ENCODE results near the gene PSMA4.
"Not testable (repeated sequence)": the region's sequence is repeated elsewhere in the genome, so short reads cannot be mapped to it uniquely, and the experiment has no call there.

The PSMA4 gene

GRCh38 chr15:78540141-78540870, at the start of gene PSMA4:
Gene PSMA4 (plus strand): TSS chr15:78540444. CDS start chr15:78541928, 1,484 bp downstream.
- peak; percentile 89 for DNase-seq (ENCODE audit: low read depth, low spot score)

DNA sequence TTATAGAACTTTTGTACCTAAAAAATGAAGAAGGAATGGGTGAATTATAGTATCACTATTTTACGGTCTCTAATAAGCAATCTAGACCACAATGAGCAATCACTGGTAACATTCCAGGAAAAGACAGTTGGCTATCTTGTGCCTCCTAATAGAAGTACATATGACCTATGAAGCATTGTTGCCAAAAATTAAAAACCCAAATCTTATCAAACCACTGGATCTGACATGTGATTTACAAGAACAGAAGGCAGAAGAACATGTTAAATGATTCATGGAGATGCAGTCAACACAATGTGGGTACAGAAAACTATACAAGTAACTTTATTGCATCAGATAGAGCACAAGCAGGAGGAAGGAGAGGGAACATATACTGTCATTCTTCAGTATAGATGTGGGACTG, 47.4 kb upstream of the PSMA4 start:
- DNase-seq (ENCODE audit: low read depth, low spot score) = no peak

DNA sequence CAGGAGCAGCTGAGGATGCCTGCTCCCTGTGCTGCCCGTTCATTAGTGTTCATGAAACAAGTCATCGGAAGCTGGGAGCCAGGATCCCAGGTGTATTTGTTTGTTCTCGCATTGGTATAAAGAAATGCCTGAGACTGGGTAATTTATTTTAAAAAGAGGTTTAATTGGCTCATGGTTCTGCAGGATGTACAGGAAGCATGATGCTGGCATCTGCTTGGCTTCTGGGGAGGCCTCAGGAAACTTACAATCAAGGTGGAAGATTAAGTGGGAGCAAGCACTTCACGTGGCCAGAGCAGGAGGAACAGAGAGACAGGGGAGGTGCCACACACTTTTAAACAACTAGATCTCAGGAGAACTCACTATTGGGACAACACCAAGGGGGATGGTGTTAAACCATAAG, 38.4 kb upstream of the PSMA4 start:
- DNase-seq (ENCODE audit: low read depth, low spot score) = no peak

- no peak for DNase-seq (ENCODE audit: low read depth, low spot score)
Measured at GRCh38 chr15:78502641-78503040, 37.6 kb upstream of the PSMA4 start.

DNA sequence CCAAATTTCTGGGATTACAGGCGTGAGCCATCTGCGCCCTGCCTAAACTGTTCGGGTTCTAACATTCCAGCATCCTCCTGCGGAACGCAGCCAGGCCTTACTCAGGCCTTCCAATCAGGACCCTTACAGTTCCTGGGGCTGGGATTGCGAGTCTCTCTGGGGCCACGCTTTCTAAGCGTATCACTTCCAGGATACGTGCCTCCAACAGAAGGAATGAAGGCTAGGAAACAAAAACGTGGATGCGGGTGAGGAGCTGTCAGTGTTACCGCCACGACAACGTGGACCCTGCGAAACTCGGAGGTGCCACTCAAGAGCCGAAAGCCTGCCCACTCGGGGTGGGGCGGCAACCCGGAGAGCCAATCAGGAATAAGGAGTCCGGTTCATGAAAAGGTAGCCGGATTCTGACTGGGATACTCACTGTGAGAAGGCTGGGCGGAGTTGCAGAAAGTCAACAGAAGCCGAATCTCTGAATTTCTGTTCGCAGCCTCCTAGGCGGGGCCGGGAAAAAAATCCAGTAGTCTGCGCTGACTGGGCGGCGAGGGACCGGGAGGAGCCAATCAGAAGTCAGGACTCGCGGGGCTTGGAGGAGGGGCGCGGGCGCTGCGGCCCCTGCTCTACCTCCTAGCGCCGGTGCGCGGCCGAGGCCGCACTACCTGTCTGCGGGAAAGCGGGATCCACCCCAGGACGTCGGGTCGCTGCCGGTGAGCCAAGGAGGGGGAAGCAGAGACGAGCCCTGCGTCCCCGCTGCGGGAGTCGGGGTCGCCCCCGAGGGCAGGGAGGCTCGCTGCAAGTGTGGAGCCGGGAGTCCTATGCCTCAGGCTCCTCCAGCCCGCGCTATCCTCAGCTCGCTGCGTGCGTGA, 33.0 kb upstream of the PSMA4 start, which contains the start of gene HYKK:
HYKK (plus strand) TSS at position 607 of the 860 bp plus-strand sequence. CDS start 5,512 bp downstream, outside the sequence.
- DNase-seq (ENCODE audit: low read depth, low spot score) = peak; percentile 33

- no peak for DNase-seq (ENCODE audit: low read depth, low spot score)
Measured at GRCh38 chr15:78507831-78508160, 32.4 kb upstream of the PSMA4 start.

GRCh38 chr15:78508272-78508671, 32.0 kb upstream of the PSMA4 start:
- no peak for DNase-seq (ENCODE audit: low read depth, low spot score)

DNA sequence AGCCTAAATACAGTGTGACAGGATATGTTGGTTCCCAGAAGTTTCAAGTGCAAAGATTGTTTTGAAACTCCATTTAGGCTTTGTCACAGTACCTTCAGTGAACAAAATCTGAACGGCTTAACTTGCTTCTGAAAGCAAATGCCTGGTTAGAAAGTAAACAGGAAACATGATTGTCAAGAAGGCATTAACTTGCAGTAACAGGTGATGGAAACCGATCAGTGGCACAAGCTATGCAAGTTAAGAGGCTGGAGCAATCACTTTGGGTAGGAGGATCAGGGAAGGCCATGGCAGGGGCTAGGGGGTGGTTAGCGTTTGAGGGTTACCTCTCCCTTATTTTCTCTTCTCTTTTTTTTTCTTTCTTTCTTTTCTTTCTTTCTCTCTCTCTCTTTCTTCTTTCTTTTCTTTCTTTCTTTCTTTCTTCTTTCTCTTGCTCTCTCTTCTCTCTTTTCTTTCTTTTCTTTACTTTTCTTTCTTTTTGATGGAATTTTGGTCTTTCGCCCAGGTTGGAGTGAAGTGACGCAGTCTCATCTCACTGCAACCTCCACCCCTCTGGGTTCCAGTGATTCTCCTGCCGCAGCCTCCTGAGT, 30.4 kb upstream of the PSMA4 start:
- no peak for DNase-seq (ENCODE audit: low read depth, low spot score)

GRCh38 chr15:78520035-78520434, 20.2 kb upstream of the PSMA4 start:
- DNase-seq (ENCODE audit: low read depth, low spot score) = not testable (repeated sequence)

- DNase-seq (ENCODE audit: low read depth, low spot score) = no peak
Measured at GRCh38 chr15:78524230-78524629, 16.0 kb upstream of the PSMA4 start.

DNA sequence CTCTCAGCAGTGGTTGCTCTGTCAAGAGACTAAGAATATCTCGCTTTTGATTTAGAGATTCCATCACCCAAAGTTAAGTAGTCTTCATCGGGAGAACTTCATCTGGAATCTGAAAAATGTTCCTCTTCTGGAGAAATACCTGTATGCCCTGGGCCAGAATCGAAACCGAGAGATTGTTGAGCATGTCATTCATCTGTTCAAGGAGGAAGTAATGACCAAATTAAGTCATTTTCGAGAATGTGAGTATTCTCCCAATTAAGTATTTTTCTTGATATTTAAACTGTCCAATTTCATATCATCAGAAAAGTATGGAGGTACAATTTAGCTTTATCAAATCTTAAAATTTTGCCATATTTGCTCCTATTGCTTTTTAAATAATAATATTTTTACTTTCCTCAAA, 12.9 kb upstream of the PSMA4 start:
- no peak for DNase-seq (ENCODE audit: low read depth, low spot score)

- no peak for DNase-seq (ENCODE audit: low read depth, low spot score)
Measured at GRCh38 chr15:78533331-78533730, 6.9 kb upstream of the PSMA4 start.

DNA sequence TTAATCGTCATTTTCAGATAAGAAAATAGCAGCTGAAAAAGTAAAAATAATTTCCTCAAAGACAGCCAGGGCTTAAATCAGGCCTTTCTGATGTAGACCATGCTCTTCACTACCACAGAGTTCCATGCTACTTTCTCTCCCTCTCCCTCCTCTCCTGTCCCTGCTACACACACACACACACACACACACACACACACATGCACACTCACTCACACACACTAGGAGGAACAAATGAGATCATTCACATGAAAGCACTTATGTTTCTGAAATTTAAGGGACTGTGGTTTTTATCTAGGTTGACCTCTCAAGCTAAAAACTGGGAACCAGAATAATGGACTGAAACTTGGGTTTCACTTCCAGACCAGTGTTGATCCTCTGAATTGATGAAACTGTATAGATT, 4.1 kb upstream of the PSMA4 start:
- DNase-seq (ENCODE audit: low read depth, low spot score) = no peak

- no peak for DNase-seq (ENCODE audit: low read depth, low spot score)
Measured at GRCh38 chr15:78537266-78537905, 2.9 kb upstream of the PSMA4 start.

- DNase-seq (ENCODE audit: low read depth, low spot score) = no peak
Measured at GRCh38 chr15:78538358-78538757, 1.9 kb upstream of the PSMA4 start.

- not testable (repeated sequence) for DNase-seq (ENCODE audit: low read depth, low spot score)
Measured at GRCh38 chr15:78539464-78540140, 642 bp upstream of the PSMA4 start.

DNA sequence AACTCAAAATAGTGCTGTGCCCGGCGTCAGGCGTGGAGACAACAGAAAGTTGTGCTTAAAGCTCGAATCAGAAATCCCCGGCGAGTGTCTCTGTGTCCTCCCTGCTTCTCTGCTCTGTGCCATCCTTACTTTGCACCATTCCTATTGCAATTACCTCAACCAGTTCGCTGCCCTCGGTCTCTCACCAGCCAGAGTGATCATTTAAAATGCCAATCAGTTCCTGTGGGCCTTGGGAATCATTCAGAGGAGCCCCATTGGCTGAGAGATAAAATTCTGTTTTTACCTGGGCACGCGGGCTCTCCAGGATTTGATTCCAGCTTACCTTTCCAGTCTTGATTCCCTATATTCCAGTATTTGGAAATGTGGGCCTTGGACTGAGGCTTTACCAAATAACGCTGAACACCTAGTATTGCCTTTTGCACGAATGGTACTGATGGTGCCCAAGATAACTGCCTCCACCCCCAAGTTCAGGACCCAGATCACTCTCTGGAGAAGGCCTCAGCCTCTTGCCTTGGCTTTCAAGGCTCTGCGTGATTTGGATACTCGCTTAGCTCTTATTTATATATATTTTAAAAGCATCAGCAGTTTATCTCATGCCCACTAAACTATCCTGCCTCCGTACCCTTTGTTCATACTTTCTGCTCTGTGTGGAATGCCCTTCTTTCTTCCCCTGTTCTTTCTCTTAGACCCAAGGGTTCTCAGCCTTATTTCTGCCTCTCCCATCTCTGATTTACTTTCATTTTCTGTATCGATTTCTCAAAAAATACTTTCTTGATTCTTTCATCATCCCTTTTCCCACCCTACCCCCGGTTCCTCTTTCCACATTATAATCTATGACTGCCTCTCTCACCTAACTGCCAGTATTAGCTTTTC, 863 bp downstream of the PSMA4 start:
- DNase-seq (ENCODE audit: low read depth, low spot score) = no peak

- DNase-seq (ENCODE audit: low read depth, low spot score) = no peak
Measured at GRCh38 chr15:78541744-78542034, 1.4 kb downstream of the PSMA4 start.

- no peak for DNase-seq (ENCODE audit: low read depth, low spot score)
Measured at GRCh38 chr15:78542647-78543046, 2.4 kb downstream of the PSMA4 start.

DNA sequence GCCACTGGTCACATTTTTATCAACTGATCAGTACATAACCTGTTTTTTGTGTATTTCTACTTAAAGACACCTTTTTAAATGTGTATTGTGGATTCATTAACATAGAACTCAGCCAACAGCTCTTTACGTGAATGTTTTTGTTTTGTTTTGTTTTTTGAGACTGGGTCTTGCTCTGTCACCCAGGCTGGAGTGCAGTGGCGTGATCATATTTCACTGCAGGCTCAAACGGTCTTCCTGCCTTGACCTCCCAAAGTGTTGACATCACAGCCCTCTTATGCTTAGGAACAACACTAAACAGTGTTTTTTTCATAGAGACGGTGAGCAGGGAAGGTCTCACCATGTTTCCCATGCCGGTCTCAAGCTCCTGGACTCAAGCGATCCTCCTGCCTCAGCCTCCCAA, 9.9 kb downstream of the PSMA4 start:
- DNase-seq (ENCODE audit: low read depth, low spot score) = no peak

DNA sequence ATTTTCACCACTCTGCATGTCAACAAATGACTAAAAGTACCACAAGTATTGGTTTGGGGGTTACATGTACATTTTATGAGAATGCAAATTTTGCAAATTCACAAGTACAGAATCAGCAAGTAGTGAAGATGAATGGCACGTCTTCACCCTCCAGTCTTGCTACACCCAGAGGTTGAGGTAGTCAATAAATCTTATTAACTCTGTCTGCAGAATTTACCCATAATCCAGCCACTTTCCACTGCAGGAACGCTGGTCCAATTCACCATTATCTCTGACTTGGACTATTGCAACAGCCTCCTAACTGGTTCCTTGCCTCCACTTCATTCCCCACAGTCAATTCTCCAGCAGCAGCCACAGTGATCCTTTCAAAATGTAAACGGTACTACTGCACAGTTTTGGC, 10.6 kb downstream of the PSMA4 start:
- no peak for DNase-seq (ENCODE audit: low read depth, low spot score)
